ENCODE results near the gene CIAO2A.
A peak's percentile ranks its signal among the peaks of the same experiment; 100 is the strongest.
"Not testable (repeated sequence)": the region's sequence is repeated elsewhere in the genome, so short reads cannot be mapped to it uniquely, and the experiment has no call there.

Gene CIAO2A

GRCh38 chr15:64092864-64093626 lies 593 bp downstream of the CIAO2A start:
- peaks cover 0 to 3% (median 2%) of the 10 kb centered on the region in 11 experiments; a peak in 7 of 22 replicates for H3K9me3 ChIP-seq (replicated peaks in 1 of 11)
- peaks cover 7 to 17% (median 14%) of the 10 kb centered on the region in 11 experiments for H3K36me3 ChIP-seq
- TF ChIP-seq Cebpa-rat (IDR thresholded peaks at IDR 0.05), result no peak
- peaks cover 12 to 38% (median 27%) of the 10 kb centered on the region in 11 experiments; a peak in 19 of 22 replicates for H4K20me1 ChIP-seq
- H3K9ac ChIP-seq, result peak overlapping the region; percentile 85 to 95 (median 92)
- peak overlapping the region; percentile 77 to 97 (median 90) for H3K4me2 ChIP-seq
- H3K27me3 ChIP-seq, result no peaks in the 10 kb centered on the region
- peaks cover 66 to 72% (median 70%) of the 10 kb centered on the region in 10 experiments for H3K4me1 ChIP-seq
- H3K27ac ChIP-seq, result peak overlapping the region; percentile 86 to 95 (median 94)
- peak overlapping the region; percentile 72 to 87 (median 81) for H3K4me3 ChIP-seq

- Histone ChIP-seq H3K27ac (peak overlapping the region; percentile 86 to 95 (median 94); a peak in 20 of 22 replicates), H3K36me3 (peaks cover 14 to 23% (median 21%) of the 10 kb centered on the region in 11 experiments), H3K27me3 (no peaks in the 10 kb centered on the region), H3K9me3 (replicated peaks in 1 of 11) (peaks cover 0 to 6% (median 5%) of the 10 kb centered on the region in 11 experiments; a peak in 7 of 22 replicates), H3K9ac (peak overlapping the region; percentile 85 to 95 (median 92)), H3K4me1 (peaks cover 60 to 64% (median 62%) of the 10 kb centered on the region in 10 experiments), H4K20me1 (peaks cover 11 to 31% (median 19%) of the 10 kb centered on the region in 11 experiments; a peak in 19 of 22 replicates), H3K4me3 (peak overlapping the region; percentile 72 to 87 (median 81)), H3K4me2 (peak overlapping the region; percentile 77 to 97 (median 90))
- no peak for TF ChIP-seq Cebpa-rat (IDR thresholded peaks at IDR 0.05)
Observed at GRCh38 chr15:64092075-64092820, 1.4 kb downstream of the CIAO2A start.

DNA sequence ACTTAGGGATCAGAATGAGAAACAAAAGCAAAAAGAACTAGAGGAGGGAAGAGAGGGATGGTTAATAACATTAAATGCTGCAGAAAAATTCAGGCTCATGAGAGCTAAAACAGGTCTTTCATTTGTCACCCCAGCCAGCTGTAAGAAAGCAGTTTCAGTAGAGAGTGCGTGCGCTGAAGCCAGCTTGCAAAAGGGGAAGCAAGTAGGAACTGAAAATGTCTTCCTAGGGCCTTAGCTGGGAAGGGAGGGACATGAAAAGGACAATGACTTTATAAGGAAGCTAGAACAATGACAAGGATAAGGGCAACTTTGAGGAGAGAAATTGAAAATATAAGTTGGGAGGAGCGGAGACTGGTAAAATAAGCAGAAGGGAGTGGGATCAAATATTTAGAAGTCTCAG lies 3.1 kb downstream of the CIAO2A start:
- peaks cover 31 to 41% (median 38%) of the 10 kb centered on the region in 11 experiments for H3K36me3 ChIP-seq
- H3K9ac ChIP-seq, result peak overlapping the region in 10 of 11 experiments; percentile 3 to 90 (median 60); a peak in 16 of 22 replicates
- H3K4me1 ChIP-seq, result peaks cover 54 to 64% (median 57%) of the 10 kb centered on the region in 10 experiments

DNA sequence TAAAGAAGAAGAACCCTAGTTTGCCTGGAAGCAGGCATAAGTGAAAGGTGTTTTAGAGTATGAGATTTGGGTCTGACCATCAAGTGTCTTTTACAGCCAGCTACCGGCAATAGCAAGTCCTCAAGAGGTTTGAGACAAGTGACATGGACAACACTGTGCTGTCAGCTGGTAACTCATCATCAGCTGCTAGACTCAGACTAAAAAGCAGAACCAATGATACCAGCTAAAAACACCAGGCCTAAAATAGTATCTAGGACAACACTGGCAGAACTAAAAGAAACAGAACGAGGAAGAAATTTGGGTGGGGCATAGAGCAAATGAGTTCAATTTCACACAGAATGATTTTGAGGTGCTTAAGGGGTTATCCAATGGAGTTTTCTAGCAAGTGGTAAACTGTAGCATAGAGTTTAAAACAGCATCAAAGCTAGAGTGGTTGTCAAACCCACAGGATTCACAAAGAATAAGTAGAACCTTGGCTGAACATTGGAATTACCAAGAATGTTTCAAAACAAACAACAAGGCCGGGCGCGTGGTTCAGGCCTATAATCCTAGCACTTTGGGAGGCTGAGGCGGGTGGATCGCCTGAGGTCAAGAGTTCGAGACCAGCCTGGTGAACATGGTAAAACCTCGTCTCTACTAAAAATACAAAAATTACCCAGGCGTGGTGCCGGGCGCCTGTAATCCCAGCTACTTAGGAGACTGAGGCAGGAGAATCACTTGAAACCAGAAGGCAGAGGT lies 3.9 kb downstream of the CIAO2A start:
- TF ChIP-seq Cebpa-rat (IDR thresholded peaks at IDR 0.05), result no peak
- H3K4me3 ChIP-seq, result peak overlapping the region in 5 of 10 experiments; percentile 6 to 52 (median 29); a peak in 9 of 20 replicates
- peak overlapping the region in 10 of 11 experiments; percentile 1 to 94 (median 74); a peak in 18 of 22 replicates for H3K27ac ChIP-seq
- H4K20me1 ChIP-seq, result peaks cover 0 to 18% (median 7%) of the 10 kb centered on the region in 11 experiments; a peak in 11 of 22 replicates
- H3K9ac ChIP-seq, result peak overlapping the region; percentile 8 to 90 (median 58); a peak in 17 of 22 replicates
- peak overlapping the region; percentile 50 to 97 (median 88) for H3K4me2 ChIP-seq
- H3K27me3 ChIP-seq, result no peaks in the 10 kb centered on the region
- H3K36me3 ChIP-seq, result peaks cover 39 to 49% (median 46%) of the 10 kb centered on the region in 11 experiments
- H3K4me1 ChIP-seq, result peaks cover 46 to 56% (median 48%) of the 10 kb centered on the region in 10 experiments
- H3K9me3 ChIP-seq (replicated peaks in 1 of 11), result peaks cover 0 to 6% (median 5%) of the 10 kb centered on the region in 11 experiments; a peak in 7 of 22 replicates

More for the DNA sequence above, 3.1 kb downstream of the CIAO2A start:
- peaks cover 0 to 18% (median 7%) of the 10 kb centered on the region in 11 experiments; a peak in 10 of 22 replicates for H4K20me1 ChIP-seq
- H3K27me3 ChIP-seq, result no peaks in the 10 kb centered on the region
- peak overlapping the region in 5 of 10 experiments; percentile 6 to 52 (median 29); a peak in 3 of 20 replicates for H3K4me3 ChIP-seq
- peaks cover 0 to 6% (median 5%) of the 10 kb centered on the region in 11 experiments; a peak in 7 of 22 replicates for H3K9me3 ChIP-seq (replicated peaks in 1 of 11)
- peak overlapping the region in 10 of 11 experiments; percentile 1 to 94 (median 74); a peak in 19 of 22 replicates for H3K27ac ChIP-seq
- peak overlapping the region; percentile 50 to 97 (median 88) for H3K4me2 ChIP-seq
- TF ChIP-seq Cebpa-rat (IDR thresholded peaks at IDR 0.05), result no peak

GRCh38 chr15:64082757-64083156 lies 10.9 kb downstream of the CIAO2A start:
- Histone ChIP-seq H3K27ac (no peak overlapping the region), H3K4me2 (no peak overlapping the region), H3K4me1 (0 out of 20 replicates have a peak, but pooled peaks cover 0 to under 1% (median 0%) of the 10 kb centered on the region in 10 experiments), H4K20me1 (peaks cover 0 to 56% (median 17%) of the 10 kb centered on the region in 11 experiments; a peak in 14 of 22 replicates), H3K4me3 (no peak overlapping the region), H3K36me3 (peaks cover 87 to 100% (median 95%) of the 10 kb centered on the region in 11 experiments), H3K9ac (no peak overlapping the region), H3K9me3 (replicated peaks in 1 of 11) (peaks cover 0 to under 1% (median 0%) of the 10 kb centered on the region in 11 experiments; a peak in 3 of 22 replicates), H3K27me3 (no peaks in the 10 kb centered on the region)
- no peak for TF ChIP-seq Cebpa-rat (IDR thresholded peaks at IDR 0.05)

GRCh38 chr15:64073496-64073895 lies 20.1 kb downstream of the CIAO2A start:
- not testable (repeated sequence) for H3K9ac ChIP-seq; H3K27ac ChIP-seq; H3K4me2 ChIP-seq; H3K27me3 ChIP-seq; H3K9me3 ChIP-seq (replicated peaks in 1 of 11); H3K4me3 ChIP-seq
- peaks cover 56 to 82% (median 64%) of the 10 kb centered on the region in 11 experiments for H3K36me3 ChIP-seq
- H4K20me1 ChIP-seq, result peaks cover 0 to 20% (median 4%) of the 10 kb centered on the region in 11 experiments; a peak in 8 of 22 replicates
- peaks cover 22 to 72% (median 30%) of the 10 kb centered on the region in 10 experiments for H3K4me1 ChIP-seq

DNA sequence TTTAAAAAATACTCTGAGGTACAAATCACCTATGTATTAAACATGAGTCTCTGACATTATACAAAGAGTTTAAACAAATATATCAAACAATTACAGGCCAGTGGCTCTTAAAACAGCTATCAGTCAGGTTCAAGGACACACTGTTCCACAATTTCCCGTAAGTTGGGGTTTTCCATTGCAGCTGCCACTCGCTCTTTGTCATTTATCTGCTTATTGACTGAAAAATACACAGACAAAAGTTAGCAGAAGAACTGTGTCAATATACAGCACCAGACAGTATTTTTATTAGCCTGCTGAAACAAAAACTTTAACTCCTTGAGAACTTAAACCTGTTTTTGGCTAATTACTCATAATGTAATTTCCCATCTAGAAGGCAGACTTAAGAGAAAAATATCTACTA lies 20.8 kb downstream of the CIAO2A start:
- no peak for TF ChIP-seq Cebpa-rat (IDR thresholded peaks at IDR 0.05)
- Histone ChIP-seq H3K27ac (peak overlapping the region in 1 of 11 experiments; percentile 52; a peak in 1 of 22 replicates), H3K4me2 (no peak overlapping the region), H3K27me3 (no peaks in the 10 kb centered on the region), H3K36me3 (peaks cover 50 to 75% (median 59%) of the 10 kb centered on the region in 11 experiments), H3K4me1 (peaks cover 29 to 76% (median 36%) of the 10 kb centered on the region in 10 experiments), H4K20me1 (peaks cover 0 to 19% (median 0%) of the 10 kb centered on the region in 11 experiments; a peak in 6 of 22 replicates), H3K9me3 (replicated peaks in 1 of 11) (no peaks in the 10 kb centered on the region), H3K4me3 (no peak overlapping the region), H3K9ac (no peak overlapping the region)

Data from BLaER1 treated with 17β-estradiol and CSF1 and Interleukin-3, amounts not matched to agents 10 nM and 100 nM (cell line).